GM21360 (cell line): ENCODE data around the gene GAS2L3.
"Not testable (repeated sequence)": the region's sequence is repeated elsewhere in the genome, so short reads cannot be mapped to it uniquely, and the experiment has no call there.

Source experiments
- ATAC-seq: cut with Tn5 transposase; IDR thresholded peaks from one replicate; pipeline ENCODE4 v1.9.1; 2021; ENCODE audit warnings: mild to moderate bottlenecking, moderate library complexity; ENCODE audit not compliant: unreplicated experiment

Gene GAS2L3

GRCh38 chr12:100573292-100574186 lies at the start of gene GAS2L3:
Gene GAS2L3 (plus strand): TSS chr12:100573684. CDS start chr12:100594905, 21,221 bp downstream.
- peak; percentile 92 for ATAC-seq

GRCh38 chr12:100528034-100528433 lies 45.5 kb upstream of the GAS2L3 start:
- ATAC-seq: no peak

- ATAC-seq: no peak
Measured at GRCh38 chr12:100528471-100529127, 44.9 kb upstream of the GAS2L3 start.

- no peak for ATAC-seq
Measured at GRCh38 chr12:100529756-100530350, 43.6 kb upstream of the GAS2L3 start.

- ATAC-seq: no peak
Measured at GRCh38 chr12:100533376-100533775, 40.1 kb upstream of the GAS2L3 start.

- no peak for ATAC-seq
Measured at GRCh38 chr12:100534625-100535227, 38.8 kb upstream of the GAS2L3 start.

- ATAC-seq: no peak
Measured at GRCh38 chr12:100539202-100539601, 34.3 kb upstream of the GAS2L3 start.

GRCh38 chr12:100544165-100544564 lies 29.3 kb upstream of the GAS2L3 start:
- no peak for ATAC-seq

GRCh38 chr12:100545092-100545491 lies 28.4 kb upstream of the GAS2L3 start:
- no peak for ATAC-seq

- no peak for ATAC-seq
Measured at GRCh38 chr12:100553936-100554335, 19.5 kb upstream of the GAS2L3 start.

GRCh38 chr12:100554608-100555077 lies 18.8 kb upstream of the GAS2L3 start:
- ATAC-seq: no peak

- no peak for ATAC-seq
Measured at GRCh38 chr12:100555722-100556121, 17.8 kb upstream of the GAS2L3 start.

GRCh38 chr12:100557357-100557756 lies 16.1 kb upstream of the GAS2L3 start:
- no peak for ATAC-seq

- not testable (repeated sequence) for ATAC-seq
Measured at GRCh38 chr12:100559261-100559660, 14.2 kb upstream of the GAS2L3 start.

GRCh38 chr12:100564090-100564489 lies 9.4 kb upstream of the GAS2L3 start:
- ATAC-seq: no peak

- no peak for ATAC-seq
Measured at GRCh38 chr12:100564905-100565467, 8.5 kb upstream of the GAS2L3 start.

- no peak for ATAC-seq
Measured at GRCh38 chr12:100565987-100566545, 7.4 kb upstream of the GAS2L3 start.

GRCh38 chr12:100566887-100567637 lies 6.4 kb upstream of the GAS2L3 start:
- ATAC-seq: peak; percentile 97

GRCh38 chr12:100567945-100568344 lies 5.5 kb upstream of the GAS2L3 start:
- ATAC-seq: peak; percentile 24

- ATAC-seq: no peak
Measured at GRCh38 chr12:100572184-100572583, 1.3 kb upstream of the GAS2L3 start.
